ENCODE data around the gene SAAL1. TPM values are rescaled to one million over a fixed set of nuclear protein-coding genes. Genes with fewer than 3 reads are reported as not detected.

Gene SAAL1
- total and polyA plus RNA-seq, 2 donors (not counting 1 experiment from before 2014, with no cell fraction given) = 15.0 to 20.0 TPM

GRCh38 chr11:18065572-18065971 is 40.3 kb downstream of the SAAL1 start:
- no peaks in the 10 kb centered on the region for H3K36me3 ChIP-seq (ENCODE audit: control insufficient read depth, insufficient read depth, low read length)
- no peaks in the 10 kb centered on the region for H4K20me1 ChIP-seq (ENCODE audit: control insufficient read depth, extremely low read depth, insufficient read depth, low read length)
- H3K27me3 ChIP-seq (ENCODE audit: control insufficient read depth, insufficient read depth, low read length) = no peaks in the 10 kb centered on the region
- no peak overlapping the region for H2AFZ ChIP-seq (ENCODE audit: low read length)
- H3K9me3 ChIP-seq (ENCODE audit: control insufficient read depth, insufficient read depth, low read depth, low read length) = no peaks in the 10 kb centered on the region
- H3K4me1 ChIP-seq (ENCODE audit: control insufficient read depth, extremely low read depth, insufficient read depth, low read length) = no peaks in the 10 kb centered on the region
- no peak overlapping the region for H3K4me3 ChIP-seq (replicated peaks in 1 of 4; ENCODE audit: control extremely low read depth in 1 of 4, insufficient read depth in 1 of 4, low read depth in 3 of 4, low read length in 4 of 4)
- H3K9ac ChIP-seq (ENCODE audit: insufficient read depth, low read length) = no peak overlapping the region
- no peak overlapping the region for H3K27ac ChIP-seq (ENCODE audit: insufficient read depth, low read length)
- H3K79me2 ChIP-seq (ENCODE audit: control insufficient read depth, insufficient read depth, low read length) = no peaks in the 10 kb centered on the region
- DNase-seq (ENCODE audit: low read depth in 2 of 2) = no peak
- TF ChIP-seq CTCF (conservative IDR thresholded peaks at IDR 0.05 in 1 of 2, IDR thresholded peaks at IDR 0.05 in 1 of 2; ENCODE audit: low read depth in 1 of 2, low read length in 2 of 2) (no peak), EZH2 (IDR thresholded peaks at IDR 0.05; ENCODE audit: low read length, missing control alignments) (no peak)
- no peak overlapping the region for H3K4me2 ChIP-seq (ENCODE audit: extremely low read depth, insufficient read depth, low read length)

- Histone ChIP-seq H3K27me3 (ENCODE audit: control insufficient read depth, insufficient read depth, low read length) (no peaks in the 10 kb centered on the region), H3K4me2 (ENCODE audit: extremely low read depth, insufficient read depth, low read length) (no peak overlapping the region), H2AFZ (ENCODE audit: low read length) (no peak overlapping the region), H3K27ac (ENCODE audit: insufficient read depth, low read length) (no peak overlapping the region), H3K9ac (ENCODE audit: insufficient read depth, low read length) (no peak overlapping the region), H3K36me3 (ENCODE audit: control insufficient read depth, insufficient read depth, low read length) (no peaks in the 10 kb centered on the region), H3K79me2 (ENCODE audit: control insufficient read depth, insufficient read depth, low read length) (no peaks in the 10 kb centered on the region), H3K4me1 (ENCODE audit: control insufficient read depth, extremely low read depth, insufficient read depth, low read length) (no peaks in the 10 kb centered on the region), H3K9me3 (ENCODE audit: control insufficient read depth, insufficient read depth, low read depth, low read length) (no peaks in the 10 kb centered on the region), H3K4me3 (replicated peaks in 1 of 4; ENCODE audit: control extremely low read depth in 1 of 4, insufficient read depth in 1 of 4, low read depth in 3 of 4, low read length in 4 of 4) (no peak overlapping the region), H4K20me1 (ENCODE audit: control insufficient read depth, extremely low read depth, insufficient read depth, low read length) (no peaks in the 10 kb centered on the region)
- DNase-seq (ENCODE audit: low read depth in 2 of 2) = no peak
- TF ChIP-seq EZH2 (IDR thresholded peaks at IDR 0.05; ENCODE audit: low read length, missing control alignments) = no peak
- TF ChIP-seq CTCF (conservative IDR thresholded peaks at IDR 0.05 in 1 of 2, IDR thresholded peaks at IDR 0.05 in 1 of 2; ENCODE audit: low read depth in 1 of 2, low read length in 2 of 2) = no peak
Measured at GRCh38 chr11:18064450-18065054, 41.3 kb downstream of the SAAL1 start.

DNA sequence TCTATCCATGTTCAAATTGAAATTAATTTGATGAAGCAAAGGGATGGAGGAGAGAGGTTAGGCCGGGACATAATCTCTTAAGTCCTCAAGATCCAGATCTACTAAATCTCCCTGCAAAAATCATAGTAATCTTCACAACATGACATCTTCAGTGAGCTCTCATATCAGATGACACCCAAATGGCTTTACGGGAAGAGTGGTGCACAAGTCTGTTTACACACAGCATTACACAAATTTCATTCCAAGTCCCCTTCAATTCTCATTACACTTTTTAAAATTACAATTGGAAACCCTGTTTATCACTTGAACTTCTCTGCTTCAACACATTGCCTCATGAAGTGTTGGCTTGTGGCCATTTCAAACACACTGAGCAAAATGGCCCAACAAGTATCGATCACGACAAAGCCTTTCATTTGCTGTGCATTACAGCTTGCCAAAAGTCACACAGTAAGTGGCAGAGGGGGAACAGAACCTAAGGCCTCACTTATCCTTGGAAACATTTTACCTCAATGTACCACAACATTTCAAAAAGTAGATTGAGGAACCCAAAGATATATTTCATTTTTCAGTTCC is 41.9 kb downstream of the SAAL1 start:
- Histone ChIP-seq H3K27ac (ENCODE audit: insufficient read depth, low read length) (no peak overlapping the region), H3K4me3 (replicated peaks in 1 of 4; ENCODE audit: control extremely low read depth in 1 of 4, insufficient read depth in 1 of 4, low read depth in 3 of 4, low read length in 4 of 4) (no peak overlapping the region)

More for the DNA sequence above, 41.9 kb downstream of the SAAL1 start:
- H3K36me3 ChIP-seq (ENCODE audit: control insufficient read depth, insufficient read depth, low read length) = no peaks in the 10 kb centered on the region
- H3K4me1 ChIP-seq (ENCODE audit: control insufficient read depth, extremely low read depth, insufficient read depth, low read length) = no peaks in the 10 kb centered on the region
- no peak overlapping the region for H3K4me2 ChIP-seq (ENCODE audit: extremely low read depth, insufficient read depth, low read length)
- no peaks in the 10 kb centered on the region for H3K9me3 ChIP-seq (ENCODE audit: control insufficient read depth, insufficient read depth, low read depth, low read length)
- no peaks in the 10 kb centered on the region for H4K20me1 ChIP-seq (ENCODE audit: control insufficient read depth, extremely low read depth, insufficient read depth, low read length)
- H2AFZ ChIP-seq (ENCODE audit: low read length) = no peak overlapping the region
- H3K9ac ChIP-seq (ENCODE audit: insufficient read depth, low read length) = no peak overlapping the region
- TF ChIP-seq EZH2 (IDR thresholded peaks at IDR 0.05; ENCODE audit: low read length, missing control alignments) = no peak
- no peak for TF ChIP-seq CTCF (conservative IDR thresholded peaks at IDR 0.05 in 1 of 2, IDR thresholded peaks at IDR 0.05 in 1 of 2; ENCODE audit: low read depth in 1 of 2, low read length in 2 of 2)
- H3K79me2 ChIP-seq (ENCODE audit: control insufficient read depth, insufficient read depth, low read length) = no peaks in the 10 kb centered on the region
- no peaks in the 10 kb centered on the region for H3K27me3 ChIP-seq (ENCODE audit: control insufficient read depth, insufficient read depth, low read length)
- DNase-seq (ENCODE audit: low read depth in 2 of 2) = no peak

Measured in fibroblast of lung (primary cell).